GM18508 (cell line): ENCODE results near the gene QPCTL.
"Not testable (repeated sequence)": the region's sequence is repeated elsewhere in the genome, so short reads cannot be mapped to it uniquely, and the experiment has no call there.

Experiments used
- ATAC-seq: cut with Tn5 transposase; IDR thresholded peaks from one replicate; pipeline ENCODE4 v1.9.1; 2021; ENCODE audit warnings: moderate number of reproducible peaks; ENCODE audit not compliant: insufficient read depth, unreplicated experiment

QPCTL gene

GRCh38 chr19:45716359-45717130, 24.1 kb downstream of the QPCTL start:
- ATAC-seq, result no peak

GRCh38 chr19:45717131-45717982, 24.9 kb downstream of the QPCTL start:
- ATAC-seq, result peak; percentile 79

- ATAC-seq, result no peak
Observed at GRCh38 chr19:45717983-45718650, 25.7 kb downstream of the QPCTL start.

GRCh38 chr19:45720065-45720464, 27.6 kb downstream of the QPCTL start:
- ATAC-seq, result not testable (repeated sequence)

- ATAC-seq, result not testable (repeated sequence)
Observed at GRCh38 chr19:45728683-45729082, 36.2 kb downstream of the QPCTL start.

- no peak for ATAC-seq
Observed at GRCh38 chr19:45729800-45730290, 37.4 kb downstream of the QPCTL start.

- peak; percentile 76 for ATAC-seq
Observed at GRCh38 chr19:45730368-45731288, 38.2 kb downstream of the QPCTL start, which contains the start of gene FBXO46. Gene FBXO46, minus strand, starts transcription at chr19:45730896. Its CDS starts 17,401 bp downstream, at chr19:45713495.

- no peak for ATAC-seq
Observed at GRCh38 chr19:45733160-45733810, 40.8 kb downstream of the QPCTL start, which contains the start of gene MEIOSIN. Gene MEIOSIN, plus strand, starts transcription at chr19:45733439. Its CDS starts 1,938 bp downstream, at chr19:45735377.

- ATAC-seq, result no peak
Observed at GRCh38 chr19:45739498-45740439, 47.3 kb downstream of the QPCTL start.

GRCh38 chr19:45742969-45743368, 50.5 kb downstream of the QPCTL start:
- no peak for ATAC-seq

- no peak for ATAC-seq
Observed at GRCh38 chr19:45745606-45746005, 53.1 kb downstream of the QPCTL start.

- no peak for ATAC-seq
Observed at GRCh38 chr19:45746866-45747265, 54.4 kb downstream of the QPCTL start.

GRCh38 chr19:45747513-45747912, 55.0 kb downstream of the QPCTL start:
- ATAC-seq, result no peak

- ATAC-seq, result not testable (repeated sequence)
Observed at GRCh38 chr19:45751483-45751882, 59.0 kb downstream of the QPCTL start.

GRCh38 chr19:45752639-45753038, 60.2 kb downstream of the QPCTL start:
- no peak for ATAC-seq

GRCh38 chr19:45753548-45753947, 61.1 kb downstream of the QPCTL start:
- ATAC-seq, result no peak
